SK-N-SH (cell line): ENCODE measurements around the gene APLP1. TPM values are rescaled to one million over a fixed set of nuclear protein-coding genes. Genes with fewer than 3 reads are reported as not detected.

Experiments
- CTCF ChIA-PET: fragments of 300-600, 350-600 bp; formaldehyde crosslinking; extraction: SDS; loops from one replicate; lab custom pipeline; 2021; lab: Yijun Ruan, JAX
- POLR2A ChIA-PET: fragments of 350-600 bp; sonication (Branson Sonifier 250); formaldehyde crosslinking; extraction: SDS; loops from one replicate; lab custom pipeline; 2020; ENCODE audit warnings: antibody characterized with exemption, inconsistent platforms; lab: Yijun Ruan, JAX
- DNase-seq: peaks from one replicate; pipeline ENCODE4 v3.0.0; 2012
- H2AFZ ChIP-seq: fragments of 200-600 bp; sonication (generic); 2 replicates; pipeline ENCODE4 v1.8.1; 2016; ENCODE audit warnings: antibody characterized with exemption, mild to moderate bottlenecking, low read depth
- H3F3A ChIP-seq: fragments of 200-600 bp; sonication (generic); replicated peaks from 2 replicates; pipeline ENCODE3; 2016; ENCODE audit warnings: antibody characterized with exemption, mild to moderate bottlenecking; ENCODE audit not compliant: insufficient read depth
- H3K27ac ChIP-seq, 2 experiments: fragments of 200-500 bp in 1 of 2; fragments of 200-600 bp in 1 of 2; sonication (Bioruptor generic) in 1 of 2; sonication (generic), shearing (Covaris generic) in 1 of 2; 2 replicates each; pipeline versions ENCODE4 v1.5.1 to v1.6.1; 2014 to 2016; ENCODE audit warnings: low read depth in 2 of 2, inconsistent platforms in 1 of 2, low read length in 1 of 2, mild to moderate bottlenecking in 1 of 2, mixed read lengths in 1 of 2
- H3K27me3 ChIP-seq: fragments of 200-600 bp; sonication (generic), shearing (Covaris generic); 2 replicates; pipeline ENCODE4 v1.6.1; 2016; ENCODE audit warnings: mixed run types; ENCODE audit not compliant: insufficient read depth
- H3K36me3 ChIP-seq, 2 experiments: fragments of 200-500 bp in 1 of 2; fragments of 200-600 bp in 1 of 2; sonication (Bioruptor generic) in 1 of 2; sonication (generic) in 1 of 2; replicated peaks in 1 of 2; 2 replicates each; pipeline versions ENCODE3 to v1.5.1; 2014 to 2016; ENCODE audit warnings: low read length in 1 of 2, mild to moderate bottlenecking in 1 of 2; ENCODE audit not compliant: insufficient read depth in 2 of 2, control insufficient read depth in 1 of 2
- H3K4me1 ChIP-seq, 2 experiments: fragments of 200-500 bp in 1 of 2; fragments of 200-600 bp in 1 of 2; sonication (Bioruptor generic) in 1 of 2; sonication (generic), shearing (Covaris generic) in 1 of 2; 2 replicates each; pipeline versions ENCODE4 v1.5.1 to v1.6.1; 2014 to 2016; ENCODE audit warnings: low read depth in 1 of 2, low read length in 1 of 2, mixed run types in 1 of 2; ENCODE audit not compliant: insufficient read depth in 2 of 2, control insufficient read depth in 1 of 2
- H3K4me2 ChIP-seq: fragments of 200-600 bp; sonication (generic), shearing (Covaris generic); 2 replicates; pipeline ENCODE4 v1.6.1; 2017; ENCODE audit warnings: mixed run types
- H3K4me3 ChIP-seq, 2 experiments: fragments of 200-500 bp in 1 of 2; fragments of 200-600 bp in 1 of 2; sonication (Bioruptor generic) in 1 of 2; sonication (generic), shearing (Covaris generic) in 1 of 2; 2 replicates each; pipeline versions ENCODE4 v1.5.1 to v1.8.1; 2014 to 2016; ENCODE audit warnings: low read depth in 2 of 2, inconsistent platforms in 1 of 2, low read length in 1 of 2, mild to moderate bottlenecking in 1 of 2, mixed read lengths in 1 of 2, moderate library complexity in 1 of 2
- H3K79me2 ChIP-seq: fragments of 200-600 bp; sonication (generic); 2 replicates; pipeline ENCODE4 v1.8.1; 2017; ENCODE audit warnings: mild to moderate bottlenecking; ENCODE audit not compliant: insufficient read depth
- H3K9ac ChIP-seq: fragments of 200-600 bp; sonication (generic); 2 replicates; pipeline ENCODE4 v1.6.1; 2017; ENCODE audit warnings: mixed run types
- H3K9me2 ChIP-seq: fragments of 200-600 bp; sonication (generic); 2 replicates; pipeline ENCODE4 v1.6.1; 2017; ENCODE audit warnings: mixed run types
- H3K9me3 ChIP-seq: fragments of 200-600 bp; sonication (generic); 2 replicates; pipeline ENCODE4 v1.6.1; 2017; ENCODE audit warnings: mixed run types, mild to moderate bottlenecking, moderate library complexity
- H4K20me1 ChIP-seq: fragments of 200-600 bp; sonication (generic); 2 replicates; pipeline ENCODE4 v1.6.1; 2017; ENCODE audit warnings: mild to moderate bottlenecking, mixed run types; ENCODE audit not compliant: insufficient read depth
- CHD2 ChIP-seq: fragments of 150-350 bp; IDR thresholded peaks from 2 replicates; pipeline ENCODE4 v1.6.1; 2018; ENCODE audit warnings: low read length; ENCODE audit not compliant: partially characterized antibody
- CTCF ChIP-seq: fragments of 200-600 bp; sonication (generic); IDR thresholded peaks from 2 replicates; pipeline ENCODE4 v1.6.1; 2017; ENCODE audit warnings: antibody characterized with exemption, mild to moderate bottlenecking, moderate library complexity
- EZH2phosphoT487 ChIP-seq: fragments of 200-600 bp; sonication (generic); IDR thresholded peaks from 2 replicates; pipeline ENCODE4 v1.6.1; 2017; ENCODE audit warnings: low read depth, mixed run types, mild to moderate bottlenecking, antibody characterized with exemption, moderate library complexity, borderline replicate concordance
- FOXJ3 ChIP-seq: sonication (generic); formaldehyde crosslinking; IDR thresholded peaks from 2 replicates; pipeline ENCODE4 v1.5.1; 2020; ENCODE audit warnings: mild to moderate bottlenecking, missing genetic modification reagents
- GATA2 ChIP-seq: sonication (generic); formaldehyde crosslinking; IDR thresholded peaks from 2 replicates; pipeline ENCODE4 v1.5.0; 2020; ENCODE audit warnings: mild to moderate bottlenecking, missing genetic modification reagents
- JUND ChIP-seq: IDR thresholded peaks from 2 replicates; pipeline ENCODE4 v1.4.0; 2012
- MXI1 ChIP-seq: IDR thresholded peaks from 2 replicates; pipeline ENCODE4 v1.6.1; 2012; ENCODE audit warnings: mild to moderate bottlenecking, low read depth, low read length, improper control_type of control experiment
- NRF1 ChIP-seq: IDR thresholded peaks from 2 replicates; pipeline ENCODE4 v1.6.1; 2012; ENCODE audit warnings: low read depth, mild to moderate bottlenecking, low read length
- PBX3 ChIP-seq: IDR thresholded peaks from 2 replicates; pipeline ENCODE4; 2012
- REST ChIP-seq: IDR thresholded peaks from 2 replicates; pipeline ENCODE4 v1.6.1; 2012; ENCODE audit warnings: mild to moderate bottlenecking, low read depth, low read length, moderate library complexity
- RXRA ChIP-seq: IDR thresholded peaks from 2 replicates; pipeline ENCODE4 v1.4.0; 2012; ENCODE audit warnings: low read depth, mild to moderate bottlenecking, borderline replicate concordance
- SIN3A ChIP-seq: IDR thresholded peaks from 2 replicates; pipeline ENCODE4 v1.6.1; 2012; ENCODE audit warnings: low read depth, mild to moderate bottlenecking, low read length, moderate library complexity, borderline replicate concordance
- SMC3 ChIP-seq: IDR thresholded peaks from 2 replicates; pipeline ENCODE4 v1.6.1; 2012; ENCODE audit warnings: low read depth, low read length, improper control_type of control experiment
- TAF1 ChIP-seq: IDR thresholded peaks from 2 replicates; pipeline ENCODE4 v1.6.1; 2012; ENCODE audit warnings: low read depth, mild to moderate bottlenecking, low read length, moderate library complexity, borderline replicate concordance
- TCF12 ChIP-seq: IDR thresholded peaks from 2 replicates; pipeline ENCODE4 v1.4.0; 2012
- TEAD4 ChIP-seq: IDR thresholded peaks from 2 replicates; pipeline ENCODE4 v1.4.0; 2012; ENCODE audit warnings: mild to moderate bottlenecking, borderline replicate concordance; ENCODE audit not compliant: insufficient read depth
- WGBS: methylation state at CpG from one replicate; pipeline ENCODE4 v1.1.6; 2017; ENCODE audit warnings: low lambda C conversion rate; 5-methylcytosine and 5-hydroxymethylcytosine counted together
- polyA plus RNA-seq, 3 experiments: library from polyadenylated mRNA; depleted of rRNA; stranded (reverse); fragments of >200 nt; gene quantifications; 2 replicates each; pipeline ENCODE4 v1.2.3, GENCODE V29; 2012
- TF ChIP-seq, protein P1 (sequence below): IDR thresholded peaks from 2 replicates; pipeline ENCODE4 v1.4.0; 2012; ENCODE audit warnings: low read depth
- TF ChIP-seq, protein P2 (sequence below): IDR thresholded peaks from 2 replicates; pipeline ENCODE4 v1.4.0; 2012; ENCODE audit warnings: low read depth, borderline replicate concordance

APLP1 gene
- polyA plus RNA-seq, 1 of the 3 experiments (the other 2 are of a cell fraction) = 66.7 TPM

GRCh38 chr19:35830986-35831385 lies 37.4 kb upstream of the APLP1 start (continued):
- TF ChIP-seq REST = no peak
- no peak for TF ChIP-seq TCF12
- no peak for TF ChIP-seq TEAD4
- TF ChIP-seq NRF1 = no peak

GRCh38 chr19:35832054-35832453 lies 36.3 kb upstream of the APLP1 start:
- Histone ChIP-seq H4K20me1 (no peaks in the 10 kb centered on the region), H3K4me2 (no peak overlapping the region), H3K27ac (no peak overlapping the region), H2AFZ (no peak overlapping the region), H3K4me1 (no peaks in the 10 kb centered on the region), H3K9ac (no peak overlapping the region), H3K4me3 (no peak overlapping the region), H3K9me2 (no peaks in the 10 kb centered on the region), H3K9me3 (no peaks in the 10 kb centered on the region), H3F3A (no peaks in the 10 kb centered on the region), H3K27me3 (peaks cover 41% of the 10 kb centered on the region), H3K36me3 (no peaks in the 10 kb centered on the region), H3K79me2 (no peaks in the 10 kb centered on the region)
- CTCF ChIA-PET = no interaction called here
- TF ChIP-seq TEAD4 (no peak), SIN3A (no peak), GATA2 (CRISPR knock-in tag) (no peak), JUND (no peak), CTCF (no peak), TCF12 (no peak), FOXJ3 (CRISPR knock-in tag) (no peak), TAF1 (no peak), PBX3 (no peak), EZH2phosphoT487 (no peak), RXRA (no peak), REST (no peak), CHD2 (no peak), MXI1 (no peak), SMC3 (no peak)
- TF ChIP-seq, protein P1, sequence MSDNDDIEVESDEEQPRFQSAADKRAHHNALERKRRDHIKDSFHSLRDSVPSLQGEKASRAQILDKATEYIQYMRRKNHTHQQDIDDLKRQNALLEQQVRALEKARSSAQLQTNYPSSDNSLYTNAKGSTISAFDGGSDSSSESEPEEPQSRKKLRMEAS = no peak
- TF ChIP-seq, protein P2, sequence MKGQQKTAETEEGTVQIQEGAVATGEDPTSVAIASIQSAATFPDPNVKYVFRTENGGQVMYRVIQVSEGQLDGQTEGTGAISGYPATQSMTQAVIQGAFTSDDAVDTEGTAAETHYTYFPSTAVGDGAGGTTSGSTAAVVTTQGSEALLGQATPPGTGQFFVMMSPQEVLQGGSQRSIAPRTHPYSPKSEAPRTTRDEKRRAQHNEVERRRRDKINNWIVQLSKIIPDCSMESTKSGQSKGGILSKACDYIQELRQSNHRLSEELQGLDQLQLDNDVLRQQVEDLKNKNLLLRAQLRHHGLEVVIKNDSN = no peak
- POLR2A ChIA-PET = no interaction called here
- DNase-seq = no peak
- WGBS = 8% methylated on average over 4 of the region's 4 CpGs
